Endothelial cell of umbilical vein (primary cell): ENCODE results near the gene EXD3. TPM values are rescaled to one million over a fixed set of nuclear protein-coding genes. Genes with fewer than 3 reads are reported as not detected.

ENCODE experiments used
- BruUV-seq: library from RNA; stranded (reverse); fragments of 400-500 nt; replicated peaks from 2 replicates; lab custom pipeline; 2021; lab: Mats Ljungman, UMichigan
- CTCF ChIA-PET: fragments of 300-600, 350-600 bp; sonication (Branson Sonifier 250); formaldehyde crosslinking; loops from one replicate; lab custom pipeline; 2021; ENCODE audit warnings: antibody characterized with exemption, inconsistent platforms; lab: Charles Lee
- POLR2A ChIA-PET: fragments of 300-600, 350-600 bp; sonication (Branson Sonifier 250); formaldehyde crosslinking; loops from one replicate; lab custom pipeline; 2021; ENCODE audit warnings: antibody characterized with exemption, inconsistent platforms; lab: Charles Lee
- DNase-seq: peaks from one replicate; pipeline ENCODE4 v3.0.0-alpha.2; 2011; ENCODE audit warnings: low read depth, low spot score
- FAIRE-seq: peaks from 2 replicates; lab custom pipeline; 2011; peaks lifted over from hg19 to GRCh38; lab: Jason Lieb, UNC
- H2AFZ ChIP-seq: 2 replicates; pipeline ENCODE4 v1.6.0; 2012; ENCODE audit warnings: low read depth, low read length, control low read depth, inconsistent platforms
- H3K27ac ChIP-seq: 2 replicates; pipeline ENCODE4 v1.5.1; 2011; ENCODE audit warnings: low read depth, mild to moderate bottlenecking, control low read depth, low read length, moderate library complexity; ENCODE audit not compliant: insufficient read depth
- H3K27me3 ChIP-seq, 2 experiments: 2 replicates each; pipeline versions ENCODE4 v1.6.0 to v1.6.1; 2011; ENCODE audit warnings: low read length in 2 of 2, mixed read lengths in 1 of 2; ENCODE audit not compliant: control insufficient read depth in 2 of 2, insufficient read depth in 2 of 2
- H3K36me3 ChIP-seq, 2 experiments: 2 replicates in 1 of 2; 3 replicates in 1 of 2; pipeline ENCODE4 v1.5.1; 2011; ENCODE audit warnings: low read length in 2 of 2, mild to moderate bottlenecking in 1 of 2, moderate library complexity in 1 of 2; ENCODE audit not compliant: control insufficient read depth in 2 of 2, insufficient read depth in 2 of 2; ENCODE audit errors: extremely low read depth in 1 of 2
- H3K4me1 ChIP-seq: 3 replicates; pipeline ENCODE4 v1.5.1; 2011; ENCODE audit warnings: mild to moderate bottlenecking, low read length; ENCODE audit not compliant: control insufficient read depth, insufficient read depth; ENCODE audit errors: extremely low read depth
- H3K4me2 ChIP-seq: 2 replicates; pipeline ENCODE4 v1.6.1; 2011; ENCODE audit warnings: low read length, control low read depth, mixed read lengths; ENCODE audit not compliant: insufficient read depth
- H3K4me3 ChIP-seq, 3 experiments: fragments of 200-600 bp in 1 of 3; sonication (generic), shearing (Covaris generic) in 1 of 3; replicated peaks in 1 of 3; 2 replicates each; pipeline ENCODE4 v1.5.1; 2011 to 2016; ENCODE audit warnings: control low read depth in 3 of 3, low read length in 3 of 3, mild to moderate bottlenecking in 2 of 3, inconsistent platforms in 1 of 3, low read depth in 1 of 3, moderate library complexity in 1 of 3; ENCODE audit not compliant: insufficient read depth in 1 of 3
- H3K79me2 ChIP-seq: 2 replicates; pipeline ENCODE4 v1.6.0; 2012; ENCODE audit warnings: low read length, inconsistent platforms; ENCODE audit not compliant: control insufficient read depth, insufficient read depth
- H3K9ac ChIP-seq: replicated peaks from 2 replicates; pipeline ENCODE3; 2011; ENCODE audit warnings: low read length, control low read depth; ENCODE audit not compliant: insufficient read depth; ENCODE audit errors: extremely low read depth
- H3K9me1 ChIP-seq: replicated peaks from 3 replicates; pipeline ENCODE4 v1.6.0; 2011; ENCODE audit warnings: mild to moderate bottlenecking, low read length; ENCODE audit not compliant: control insufficient read depth, insufficient read depth; ENCODE audit errors: extremely low read depth
- H3K9me3 ChIP-seq: replicated peaks from 2 replicates; pipeline ENCODE4 v1.5.1; 2012; ENCODE audit warnings: low read length, inconsistent platforms; ENCODE audit not compliant: control insufficient read depth, insufficient read depth
- H4K20me1 ChIP-seq: replicated peaks from 2 replicates; pipeline ENCODE3; 2011; ENCODE audit warnings: mild to moderate bottlenecking, low read length; ENCODE audit not compliant: control insufficient read depth, insufficient read depth; ENCODE audit errors: extremely low read depth
- EZH2 ChIP-seq: IDR thresholded peaks from 2 replicates; pipeline ENCODE4 v1.6.1; 2012; ENCODE audit warnings: borderline replicate concordance, low read depth, mild to moderate bottlenecking, moderate library complexity, low read length, inconsistent platforms; ENCODE audit not compliant: severe bottlenecking
- FOS ChIP-seq: IDR thresholded peaks from 2 replicates; pipeline ENCODE4 v1.6.1; 2011; ENCODE audit warnings: mild to moderate bottlenecking, low read length, moderate library complexity, borderline replicate concordance; ENCODE audit not compliant: insufficient read depth
- GATA2 ChIP-seq: IDR thresholded peaks from 2 replicates; pipeline ENCODE4 v1.7.0; 2011; ENCODE audit warnings: low read depth, mild to moderate bottlenecking, moderate library complexity, mixed read lengths, low read length; ENCODE audit not compliant: insufficient read length, insufficient read depth
- JUN ChIP-seq: IDR thresholded peaks from 2 replicates; pipeline ENCODE4 v1.6.1; 2011; ENCODE audit warnings: borderline replicate concordance, low read depth; ENCODE audit not compliant: insufficient read length, insufficient read depth
- MYC ChIP-seq: IDR thresholded peaks from one replicate; pipeline ENCODE4 v1.6.1; 2011; ENCODE audit warnings: mild to moderate bottlenecking, low read depth, low read length
- POLR2A ChIP-seq: IDR thresholded peaks from 2 replicates; pipeline ENCODE4 v1.6.1; 2012; ENCODE audit warnings: low read depth, mild to moderate bottlenecking, control low read depth, low read length
- POLR2AphosphoS5 ChIP-seq: IDR thresholded peaks from 2 replicates; pipeline ENCODE4 v1.6.1; 2012; ENCODE audit warnings: low read depth, mild to moderate bottlenecking, control low read depth, low read length, moderate library complexity; ENCODE audit not compliant: insufficient read depth
- dilution Hi-C: fragments of 300-500 bp; cut with MboI; formaldehyde crosslinking; loops from one replicate; pipeline ENCODE4 v1.15.0; 2019; ENCODE audit warnings: low sequenced_read_pairs; ENCODE audit not compliant: extremely low pct_ligation_motif_present
- intact Hi-C: fragments of 100-400 bp; cut with micrococcal nuclease; formaldehyde crosslinking; loops from one replicate; pipeline ENCODE4 v1.10.0; 2022
- polyA plus RNA-seq, 4 experiments: library from polyadenylated mRNA; depleted of rRNA in 3 of 4; stranded (reverse) in 3 of 4; unstranded in 1 of 4; fragments of >200 nt; gene quantifications; 2 replicates each; pipeline versions ENCODE4 v1.2.1 to v1.2.3, GENCODE V29; 2011 to 2012; ENCODE audit warnings: missing spikeins in 1 of 4
- total RNA-seq: library from RNA; stranded (reverse); gene quantifications from 2 replicates; pipeline ENCODE4 v1.2.3, GENCODE V29; 2021
- TF ChIP-seq, protein P1 (sequence below), 2 donors: IDR thresholded peaks; 1 replicate in 1 of 2; 2 replicates in 1 of 2; pipeline ENCODE4 v1.5.1; 2011; ENCODE audit warnings: low read length in 2 of 2, mild to moderate bottlenecking in 2 of 2, moderate library complexity in 2 of 2, control low read depth in 1 of 2, inconsistent platforms in 1 of 2, low read depth in 1 of 2; ENCODE audit not compliant: insufficient read depth in 1 of 2; ENCODE audit errors: extremely low read depth in 1 of 2
- TF ChIP-seq, protein P2 (sequence below): IDR thresholded peaks from 2 replicates; pipeline ENCODE4 v1.6.1; 2011; ENCODE audit not compliant: insufficient read depth, insufficient read length

EXD3 gene
- total and polyA plus RNA-seq, 2 donors (not counting 3 experiments of a cell fraction or from before 2014, with no cell fraction given) = 17.7 to 30.3 TPM

DNA sequence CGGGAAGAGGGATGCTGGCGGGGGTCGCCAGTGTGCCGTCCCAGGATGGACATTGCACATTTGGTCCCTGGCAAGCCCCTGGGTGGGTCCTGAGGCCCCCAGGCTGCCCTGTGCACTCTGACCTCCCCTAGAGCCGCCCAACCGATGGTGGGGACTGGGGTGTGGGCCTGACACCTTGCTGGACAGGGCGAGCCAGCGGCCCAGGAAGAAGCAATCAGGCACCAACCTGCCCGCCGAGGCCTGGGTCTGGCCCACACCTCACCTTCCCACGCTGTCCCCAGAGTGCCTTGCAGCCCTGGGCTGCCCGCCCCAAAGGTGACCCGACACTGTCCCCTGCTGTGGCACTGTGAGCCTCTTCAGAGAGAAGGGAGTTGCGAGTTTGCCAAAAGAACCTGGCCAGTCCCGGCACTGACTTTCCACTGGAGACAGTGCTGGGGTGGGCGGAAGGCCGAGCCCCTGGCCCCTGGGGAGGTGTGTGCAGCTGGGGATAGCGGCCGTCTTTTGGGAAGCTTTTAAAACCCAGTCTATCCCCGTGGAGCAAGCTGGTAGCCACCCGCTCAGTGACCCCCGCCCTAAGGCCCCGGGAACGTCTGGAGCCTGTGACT lies 108.9 kb downstream of the EXD3 start:
- Histone ChIP-seq H4K20me1 (no peaks in the 10 kb centered on the region), H3K36me3 (no peaks in the 10 kb centered on the region), H3K4me3 (no peak overlapping the region), H3K9me3 (no peaks in the 10 kb centered on the region), H2AFZ (no peak overlapping the region), H3K27me3 (no peaks in the 10 kb centered on the region), H3K27ac (no peak overlapping the region), H3K9me1 (no peaks in the 10 kb centered on the region), H3K4me1 (peaks cover 9% of the 10 kb centered on the region), H3K79me2 (no peaks in the 10 kb centered on the region), H3K9ac (no peak overlapping the region), H3K4me2 (no peak overlapping the region)
- TF ChIP-seq JUN (no peak), POLR2A (no peak), MYC (no peak), POLR2AphosphoS5 (no peak), EZH2 (no peak), GATA2 (no peak), FOS (no peak)
- TF ChIP-seq, protein P1, sequence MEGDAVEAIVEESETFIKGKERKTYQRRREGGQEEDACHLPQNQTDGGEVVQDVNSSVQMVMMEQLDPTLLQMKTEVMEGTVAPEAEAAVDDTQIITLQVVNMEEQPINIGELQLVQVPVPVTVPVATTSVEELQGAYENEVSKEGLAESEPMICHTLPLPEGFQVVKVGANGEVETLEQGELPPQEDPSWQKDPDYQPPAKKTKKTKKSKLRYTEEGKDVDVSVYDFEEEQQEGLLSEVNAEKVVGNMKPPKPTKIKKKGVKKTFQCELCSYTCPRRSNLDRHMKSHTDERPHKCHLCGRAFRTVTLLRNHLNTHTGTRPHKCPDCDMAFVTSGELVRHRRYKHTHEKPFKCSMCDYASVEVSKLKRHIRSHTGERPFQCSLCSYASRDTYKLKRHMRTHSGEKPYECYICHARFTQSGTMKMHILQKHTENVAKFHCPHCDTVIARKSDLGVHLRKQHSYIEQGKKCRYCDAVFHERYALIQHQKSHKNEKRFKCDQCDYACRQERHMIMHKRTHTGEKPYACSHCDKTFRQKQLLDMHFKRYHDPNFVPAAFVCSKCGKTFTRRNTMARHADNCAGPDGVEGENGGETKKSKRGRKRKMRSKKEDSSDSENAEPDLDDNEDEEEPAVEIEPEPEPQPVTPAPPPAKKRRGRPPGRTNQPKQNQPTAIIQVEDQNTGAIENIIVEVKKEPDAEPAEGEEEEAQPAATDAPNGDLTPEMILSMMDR (IDR thresholded peaks at IDR 0.05; ENCODE audit: extremely low read depth in 1 of 2, insufficient read depth in 1 of 2, low read depth in 1 of 2, low read length in 2 of 2) = no peak
- TF ChIP-seq, protein P2, sequence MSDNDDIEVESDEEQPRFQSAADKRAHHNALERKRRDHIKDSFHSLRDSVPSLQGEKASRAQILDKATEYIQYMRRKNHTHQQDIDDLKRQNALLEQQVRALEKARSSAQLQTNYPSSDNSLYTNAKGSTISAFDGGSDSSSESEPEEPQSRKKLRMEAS = no peak
- intact Hi-C loops = no loop called here
- dilution Hi-C loops = no loop called here
- no peak for FAIRE-seq
- no TSS peak for BruUV-seq
- DNase-seq = no peak
- ChIA-PET POLR2A (no interaction called here), CTCF (interaction anchor here (1.9 kb wide), 1 partner anchor 12 kb away, joined by 14 read pairs; the partner anchor contains the start of gene NRARP)
